HS-27A (cell line): ENCODE data around the gene LRRC4C.
"Not testable (repeated sequence)": the region's sequence is repeated elsewhere in the genome, so short reads cannot be mapped to it uniquely, and the experiment has no call there.

ENCODE experiments used
- DNase-seq: peaks from one replicate; pipeline ENCODE4 v3.0.0-alpha.2; 2012; ENCODE audit warnings: low read depth, missing footprints

The LRRC4C gene

DNA sequence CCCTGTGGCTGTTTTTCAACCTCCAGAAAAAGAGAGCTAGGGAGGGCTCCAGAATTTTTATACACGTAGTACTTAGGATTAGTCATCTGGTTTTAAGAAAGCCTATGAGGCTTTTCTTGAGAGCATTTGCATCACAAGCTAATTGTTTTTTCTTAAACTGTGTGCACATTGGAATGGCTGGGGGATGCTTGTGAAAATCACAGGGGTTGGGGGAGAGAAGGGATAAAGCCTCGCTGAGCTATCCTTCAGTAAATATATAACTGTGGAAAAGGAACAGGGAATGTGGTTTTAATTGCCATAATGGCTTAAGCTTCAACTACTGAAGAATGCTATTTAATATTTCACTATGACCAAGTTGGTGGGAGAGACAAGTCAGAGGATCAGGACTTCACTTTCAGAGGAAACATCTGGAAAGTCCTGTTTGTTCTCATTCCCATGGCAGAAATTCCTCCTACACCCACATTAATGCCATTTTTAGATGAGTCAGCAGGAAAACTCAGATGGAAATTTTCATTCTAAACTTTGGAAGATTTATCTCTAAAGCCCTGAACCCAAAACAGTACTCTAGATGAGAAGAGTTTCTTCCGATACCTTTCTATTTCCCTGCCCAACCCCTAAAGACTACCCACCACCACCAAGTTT is 591.3 kb downstream of the LRRC4C start:
- no peak for DNase-seq

GRCh38 chr11:40857754-40858153 is 601.7 kb downstream of the LRRC4C start:
- not testable (repeated sequence) for DNase-seq

DNA sequence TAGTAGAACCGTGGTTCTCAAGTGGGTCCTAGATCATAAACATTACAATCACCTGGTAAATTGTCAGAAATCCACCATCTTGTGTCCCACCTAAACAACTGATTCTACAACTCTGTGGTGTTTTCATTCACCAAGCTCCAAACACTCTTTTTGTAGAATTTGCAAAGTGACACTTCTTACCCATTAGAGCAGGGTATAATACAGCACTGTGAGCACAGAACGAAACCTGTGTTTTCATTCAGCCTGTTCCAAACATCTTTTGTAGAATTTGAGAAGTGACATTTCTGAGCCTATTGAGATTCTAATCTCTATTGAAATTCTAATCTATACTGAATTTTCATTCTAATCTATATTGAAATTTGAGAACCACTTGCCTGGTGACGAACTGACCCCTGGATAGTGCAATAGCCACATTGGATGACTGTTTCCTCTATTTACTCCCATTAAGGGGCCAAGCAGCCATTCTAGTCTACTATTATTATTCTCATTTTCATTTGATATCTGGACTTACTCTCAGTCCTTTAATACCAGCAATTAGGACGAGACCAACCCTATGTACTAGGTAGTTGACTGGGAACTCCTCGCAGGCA is 616.6 kb downstream of the LRRC4C start:
- DNase-seq: no peak

DNA sequence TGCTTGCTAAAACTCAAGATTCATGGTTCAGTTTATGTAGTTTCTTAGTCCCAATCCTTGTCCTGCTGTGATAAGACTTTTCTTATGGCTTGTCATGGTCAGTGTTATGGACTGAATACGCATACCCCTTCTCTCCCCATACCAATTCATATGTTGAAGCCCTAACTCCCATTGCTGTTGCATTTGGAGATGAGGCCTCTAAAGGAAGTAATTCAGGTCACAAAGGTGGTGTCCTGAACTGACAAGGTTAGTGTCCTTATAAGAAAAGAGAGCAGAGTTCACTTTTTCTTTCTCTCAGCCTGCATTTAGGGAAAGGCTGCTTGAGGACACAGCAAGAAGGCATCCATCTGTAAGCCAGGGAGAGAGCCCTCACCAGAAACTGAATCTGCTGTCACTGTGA is 618.2 kb downstream of the LRRC4C start:
- DNase-seq: no peak

DNA sequence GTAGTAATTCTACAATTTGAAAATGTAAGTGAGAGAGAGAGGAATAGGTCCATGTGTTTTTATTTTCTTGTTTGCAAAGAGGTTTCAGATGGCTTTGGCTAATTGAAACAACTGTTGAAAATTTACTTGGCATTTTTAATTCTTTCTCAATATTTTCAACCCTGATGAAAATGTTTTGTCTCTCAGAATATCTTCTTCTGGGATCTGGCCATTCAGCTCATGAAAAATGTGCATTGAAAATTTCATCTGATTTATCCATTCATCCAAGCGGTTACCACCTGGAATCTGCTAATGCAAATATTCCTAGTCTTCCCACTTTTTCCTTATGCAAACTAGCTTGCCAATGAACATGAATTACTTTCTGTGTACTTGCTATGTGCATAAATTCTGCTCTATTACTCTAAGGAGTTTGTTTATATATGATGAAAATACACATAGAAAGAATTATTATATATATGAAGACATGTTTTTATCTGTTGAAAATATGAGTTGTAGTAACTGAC is 621.2 kb downstream of the LRRC4C start:
- DNase-seq: no peak

DNA sequence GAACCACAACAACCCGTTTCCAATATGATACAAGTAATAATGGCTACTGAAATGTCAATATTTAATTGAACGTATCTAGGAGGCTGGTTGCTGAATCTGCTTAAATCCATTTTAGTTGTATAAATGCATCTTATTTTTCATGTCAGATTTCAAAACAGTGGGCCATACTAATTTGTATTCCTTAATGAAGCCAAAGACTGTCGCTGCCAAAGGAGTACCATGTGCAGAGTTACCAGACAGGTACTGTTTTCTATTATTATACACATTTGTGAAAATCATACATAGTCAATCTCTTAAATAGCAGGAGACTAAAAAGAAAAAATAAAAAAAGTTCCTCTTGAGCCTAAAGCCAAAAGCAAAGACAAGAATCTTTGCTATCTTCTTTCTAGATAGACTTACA is 632.3 kb downstream of the LRRC4C start:
- no peak for DNase-seq

DNA sequence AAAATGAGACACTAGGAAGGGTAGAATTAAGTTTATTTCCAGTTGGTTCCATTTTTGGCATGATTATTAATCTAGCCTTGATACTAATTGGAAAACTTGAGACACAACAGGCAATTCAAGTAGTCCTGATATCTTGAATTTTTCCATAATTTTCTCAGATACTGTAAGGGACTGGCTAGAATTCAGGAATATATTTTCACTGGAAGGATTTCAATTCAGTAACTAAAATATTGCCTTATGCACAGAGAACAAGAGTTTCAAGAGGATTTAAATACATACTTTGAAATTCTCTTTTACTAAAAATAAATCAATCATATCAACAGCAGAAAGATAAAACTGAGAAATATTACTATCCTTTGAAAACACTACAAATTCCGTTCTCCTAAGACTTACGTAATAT is 632.9 kb downstream of the LRRC4C start:
- no peak for DNase-seq

DNA sequence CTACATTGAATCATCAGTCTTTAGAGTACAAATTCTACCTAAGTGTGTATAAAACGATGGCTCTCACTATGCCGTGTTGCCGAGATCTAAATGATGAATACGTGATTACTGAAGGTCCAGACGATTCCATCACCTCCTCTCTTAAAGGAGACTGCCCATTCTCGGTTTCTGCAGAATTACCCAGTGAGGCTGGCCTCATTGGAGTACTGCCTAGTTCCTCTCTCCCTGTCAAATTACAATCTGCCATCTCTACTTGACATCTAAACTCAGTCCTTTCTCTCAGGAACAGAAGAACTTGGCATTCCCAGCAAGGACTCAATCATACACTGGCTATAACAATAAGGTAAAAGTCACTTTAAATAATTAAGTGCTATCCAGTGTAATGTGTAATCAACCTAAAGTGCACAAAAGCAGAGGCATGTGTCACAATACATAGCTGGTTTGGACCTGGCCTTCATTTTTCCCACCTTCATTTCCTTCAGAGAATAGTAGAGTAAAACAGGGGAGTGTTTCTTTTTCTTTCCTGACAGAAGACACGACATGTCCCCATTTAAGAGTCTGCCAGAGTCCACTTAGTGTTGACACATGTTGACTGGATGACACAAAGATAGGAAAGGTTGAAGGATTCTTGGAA is 634.1 kb downstream of the LRRC4C start:
- no peak for DNase-seq

GRCh38 chr11:40819230-40819629 is 640.2 kb downstream of the LRRC4C start:
- DNase-seq: no peak

- no peak for DNase-seq
Observed at GRCh38 chr11:40816976-40817375, 642.5 kb downstream of the LRRC4C start.

GRCh38 chr11:40797981-40798380 is 661.5 kb downstream of the LRRC4C start:
- DNase-seq: no peak

GRCh38 chr11:40787224-40787623 is 672.2 kb downstream of the LRRC4C start:
- DNase-seq: no peak

GRCh38 chr11:40763046-40763445 is 696.4 kb downstream of the LRRC4C start:
- no peak for DNase-seq

GRCh38 chr11:40759341-40759740 is 700.1 kb downstream of the LRRC4C start:
- DNase-seq: no peak

- no peak for DNase-seq
Observed at GRCh38 chr11:40754297-40754696, 705.2 kb downstream of the LRRC4C start.

DNA sequence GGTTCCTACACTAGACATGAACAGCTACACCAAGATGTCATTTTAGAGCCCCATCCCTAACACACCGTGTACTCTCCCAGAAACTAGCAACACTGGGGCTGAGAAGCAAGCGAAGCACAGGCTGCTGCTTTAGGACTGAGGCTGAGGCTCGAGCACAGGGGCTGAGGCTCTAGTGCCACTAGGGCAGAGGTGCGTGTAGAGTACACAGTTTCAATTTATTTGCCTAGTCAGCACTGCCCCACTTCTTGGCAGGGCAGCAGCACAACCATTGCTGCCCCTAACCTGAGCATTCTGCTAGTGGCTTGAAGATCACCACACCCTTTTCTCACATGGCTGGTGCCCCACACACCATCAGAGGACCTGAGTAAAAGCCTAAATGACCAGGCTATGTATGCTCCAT is 713.2 kb downstream of the LRRC4C start:
- DNase-seq: no peak

GRCh38 chr11:40732132-40732531 is 727.3 kb downstream of the LRRC4C start:
- no peak for DNase-seq

- no peak for DNase-seq
Observed at GRCh38 chr11:40722179-40722795, 737.2 kb downstream of the LRRC4C start.

- no peak for DNase-seq
Observed at GRCh38 chr11:40716344-40717130, 742.9 kb downstream of the LRRC4C start.

GRCh38 chr11:40713083-40713482 is 746.4 kb downstream of the LRRC4C start:
- no peak for DNase-seq

DNA sequence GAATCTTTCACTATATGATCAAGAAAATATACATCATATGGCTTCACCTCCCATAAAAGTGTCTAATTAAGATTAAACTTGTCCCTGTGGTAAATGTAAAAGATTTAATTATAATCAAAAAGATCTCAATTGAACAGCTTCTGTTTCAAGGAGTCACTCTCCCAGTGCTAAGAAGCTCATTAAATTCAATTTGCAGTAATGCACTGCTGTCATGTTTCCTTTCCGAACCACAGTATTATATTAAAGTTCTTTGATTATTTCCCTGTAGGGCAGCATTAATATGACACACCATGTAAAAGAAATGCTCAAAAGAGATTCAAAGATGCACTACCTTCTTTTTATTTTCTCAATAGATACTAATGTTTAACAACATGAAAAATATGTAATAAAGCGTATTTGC is 758.4 kb downstream of the LRRC4C start:
- DNase-seq: no peak

- DNase-seq: no peak
Observed at GRCh38 chr11:40689823-40690222, 769.6 kb downstream of the LRRC4C start.
